GM19452 (cell line): Measurements from ENCODE around the gene LRRC37A.
A peak's percentile ranks its signal among the peaks of the same experiment; 100 is the strongest.
"Not testable (repeated sequence)": the region's sequence is repeated elsewhere in the genome, so short reads cannot be mapped to it uniquely, and the experiment has no call there.

Experiments used
- ATAC-seq: cut with Tn5 transposase; IDR thresholded peaks from one replicate; pipeline ENCODE4 v1.9.1; 2021; ENCODE audit not compliant: unreplicated experiment

LRRC37A gene

DNA sequence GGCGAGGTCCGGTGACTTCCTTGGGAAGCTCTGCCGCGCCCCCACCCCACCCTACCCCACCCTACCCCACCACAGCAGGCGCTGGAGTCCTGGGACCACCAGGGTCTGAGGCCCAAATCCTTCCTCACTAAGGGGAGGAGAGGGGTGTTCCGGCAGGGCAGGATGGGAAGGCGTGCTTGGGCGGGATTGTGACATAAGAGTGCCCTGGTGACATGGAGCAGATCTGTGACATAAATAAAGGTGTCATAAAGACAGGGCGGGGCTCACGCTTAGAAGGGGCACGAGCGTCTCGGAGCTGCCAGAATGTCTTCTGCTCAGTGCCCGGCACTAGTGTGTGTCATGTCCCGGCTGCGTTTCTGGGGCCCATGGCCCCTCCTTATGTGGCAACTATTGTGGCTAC lies at the start of gene LRRC37A:
Gene LRRC37A (plus strand): TSS at position 301 of the 400 bp plus-strand sequence. CDS start 3 bp downstream, at position 304.
- not testable (repeated sequence) for ATAC-seq

DNA sequence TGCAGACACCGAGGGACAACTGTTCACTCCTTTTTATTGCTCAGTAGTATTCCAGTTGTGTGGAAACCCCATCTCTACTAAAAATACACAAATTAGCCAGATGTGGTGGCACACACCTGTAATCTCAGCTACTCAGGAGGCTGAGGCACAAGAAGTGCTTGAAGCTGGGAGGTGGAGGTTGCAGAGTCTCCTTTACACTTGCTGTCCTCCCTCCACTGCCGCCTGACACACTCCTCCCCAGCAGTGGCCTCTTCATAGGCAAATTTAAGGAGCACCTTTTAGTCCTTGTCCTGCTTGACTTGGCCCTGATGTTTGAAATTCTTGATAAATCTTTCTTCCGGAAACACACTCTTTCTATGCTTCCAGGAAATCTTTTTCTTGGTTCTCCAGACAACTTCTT lies 45.8 kb upstream of the LRRC37A start:
- ATAC-seq = not testable (repeated sequence)

GRCh38 chr17:46252804-46253203 lies 42.1 kb upstream of the LRRC37A start:
- ATAC-seq = not testable (repeated sequence)

DNA sequence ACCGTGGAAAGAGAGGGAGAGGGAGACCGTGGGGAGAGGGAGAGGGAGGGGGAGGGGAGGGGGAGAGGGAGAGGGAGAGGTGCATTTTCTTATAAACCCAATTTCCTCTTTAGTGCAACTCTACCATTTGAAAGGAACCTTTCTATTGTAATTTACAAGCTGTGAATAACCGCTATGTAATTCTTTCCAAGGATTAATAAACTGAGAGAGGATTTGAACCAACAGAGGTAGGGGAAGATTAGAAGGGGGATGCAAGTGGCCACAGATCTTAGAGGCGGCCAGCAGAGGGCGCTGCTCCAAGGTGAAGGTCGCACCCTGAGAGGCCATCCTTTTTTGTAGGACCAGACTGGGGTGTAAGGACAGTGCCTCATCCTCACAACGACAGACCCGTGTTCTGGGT lies 41.2 kb upstream of the LRRC37A start:
- ATAC-seq = not testable (repeated sequence)

GRCh38 chr17:46254215-46254614 lies 40.7 kb upstream of the LRRC37A start:
- ATAC-seq = not testable (repeated sequence)

GRCh38 chr17:46256369-46256768 lies 38.6 kb upstream of the LRRC37A start:
- ATAC-seq = not testable (repeated sequence)

- ATAC-seq = not testable (repeated sequence)
These were observed 34.9 kb upstream of the LRRC37A start for GRCh38 chr17:46259845-46260661.

DNA sequence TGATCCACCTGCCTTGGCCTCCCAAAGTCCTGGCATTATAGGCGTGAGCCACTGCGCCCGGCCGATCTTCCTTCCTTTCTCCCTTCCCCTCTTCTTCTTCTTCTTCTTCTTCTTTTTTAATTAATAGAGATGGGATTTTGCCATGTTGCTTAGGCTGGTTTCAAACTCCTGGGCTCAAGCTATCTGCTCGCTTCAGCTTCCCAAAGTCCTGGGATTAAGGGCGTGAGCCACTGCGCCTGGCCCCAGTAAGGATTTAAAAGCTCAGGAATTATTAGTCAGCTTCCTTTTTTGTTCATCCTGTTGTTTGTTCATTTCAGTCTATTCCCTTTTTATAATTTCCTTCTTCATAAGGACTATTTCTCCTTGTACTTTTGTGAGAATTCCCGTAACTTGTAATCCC lies 32.7 kb upstream of the LRRC37A start:
- no peak for ATAC-seq

- no peak for ATAC-seq
These were observed 30.3 kb upstream of the LRRC37A start for GRCh38 chr17:46264456-46265198.

GRCh38 chr17:46266063-46266655 lies 28.8 kb upstream of the LRRC37A start:
- ATAC-seq = not testable (repeated sequence)

DNA sequence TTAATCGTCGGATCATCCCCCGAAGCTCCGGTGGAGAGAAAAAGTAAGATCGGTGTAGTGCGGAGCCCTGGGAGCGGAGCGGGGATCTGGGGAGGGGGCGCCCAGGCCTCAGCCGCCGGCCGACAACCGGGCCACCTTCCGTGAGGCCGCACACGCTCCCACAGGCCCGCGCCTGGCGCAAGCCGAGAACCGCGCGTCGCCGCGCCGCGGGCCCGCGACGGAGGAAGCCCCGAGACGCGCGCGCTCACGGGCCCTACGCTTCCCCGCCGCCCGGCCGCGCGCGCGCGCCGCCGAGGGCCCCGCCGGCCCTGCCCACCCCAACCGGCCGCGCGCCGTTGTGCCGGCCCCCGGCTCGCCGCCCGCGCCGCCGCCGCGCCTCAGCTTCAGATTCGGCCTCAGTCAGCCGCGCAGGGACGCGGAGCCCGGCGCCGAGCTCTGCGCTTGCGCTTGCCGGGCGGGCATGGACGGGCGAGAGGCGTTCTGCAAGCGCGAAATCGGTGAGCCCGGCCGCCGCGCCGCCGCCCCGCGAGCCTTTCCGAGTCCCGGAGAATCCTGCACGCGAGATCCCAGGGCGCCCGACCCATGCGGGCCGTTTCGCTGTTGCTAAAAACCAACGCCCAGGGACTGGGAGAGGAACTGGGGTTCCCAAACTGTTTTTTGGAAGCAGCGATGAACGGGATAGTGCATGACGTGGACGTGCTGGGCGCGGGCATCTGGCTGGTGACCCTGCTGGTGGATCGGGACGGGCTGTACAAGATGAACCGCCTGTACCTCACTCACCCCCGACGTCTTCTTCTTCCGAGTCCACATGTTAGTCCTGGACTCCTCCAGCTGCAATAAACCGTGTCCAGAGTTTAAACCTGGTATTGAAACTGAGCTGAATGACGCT lies 28.0 kb upstream of the LRRC37A start:
- ATAC-seq = peak; percentile 78

- no peak for ATAC-seq
These were observed 24.9 kb upstream of the LRRC37A start for GRCh38 chr17:46270032-46270431.

GRCh38 chr17:46273541-46274236 lies 21.2 kb upstream of the LRRC37A start:
- ATAC-seq = no peak

DNA sequence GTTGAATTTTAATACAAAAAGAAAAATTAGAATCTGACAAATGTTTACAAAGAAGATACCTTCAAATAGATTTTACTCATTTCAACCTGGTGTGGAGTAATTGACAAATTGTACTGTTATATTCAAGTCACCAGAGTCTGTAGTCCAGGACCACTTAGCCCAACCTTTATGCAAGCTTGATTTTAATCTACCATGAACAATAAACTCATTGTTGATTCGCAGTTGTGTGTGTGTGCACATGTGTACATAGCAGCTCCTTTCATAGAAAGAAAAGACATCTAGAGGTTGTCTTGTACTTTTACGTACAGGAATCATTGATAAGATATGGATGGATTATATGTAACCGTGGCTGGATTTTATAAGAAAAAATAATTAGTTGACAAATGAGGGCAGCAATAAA lies 20.7 kb upstream of the LRRC37A start:
- ATAC-seq = no peak

DNA sequence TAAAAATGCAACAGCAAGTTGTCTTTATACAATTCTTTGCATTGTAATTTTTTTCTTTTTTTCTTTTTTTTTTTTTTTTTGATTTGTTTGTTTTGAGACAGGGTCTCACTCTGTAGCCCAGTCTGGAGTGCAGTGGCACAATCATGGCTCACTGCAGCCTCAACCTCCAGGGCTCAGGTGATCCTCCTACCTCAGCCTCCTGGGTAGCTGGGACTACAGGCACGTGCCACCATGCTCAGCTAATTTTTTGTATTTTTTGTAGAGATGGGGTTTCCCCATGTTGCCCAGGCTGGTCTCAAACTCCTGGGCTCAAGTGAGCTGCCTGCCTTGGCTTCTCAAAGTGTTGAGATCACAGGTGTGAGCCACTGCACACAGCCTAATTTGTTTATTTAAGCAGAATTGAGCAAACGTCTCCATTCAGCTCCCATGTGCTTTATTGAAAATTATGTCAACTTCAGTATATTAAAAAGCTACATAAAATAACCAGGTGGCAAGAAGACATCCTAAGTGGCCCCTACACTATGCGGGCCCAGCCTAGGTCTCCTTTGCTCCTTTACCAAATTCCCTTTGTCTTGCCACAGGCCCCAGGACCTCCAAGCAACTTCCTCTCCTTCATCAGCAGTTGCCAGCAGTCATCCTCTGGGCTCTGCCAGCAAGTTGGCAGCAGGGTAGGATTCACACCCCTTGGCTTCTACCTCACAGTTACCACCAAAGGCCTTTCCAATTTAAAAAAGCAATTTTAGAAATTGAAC lies 18.0 kb upstream of the LRRC37A start:
- not testable (repeated sequence) for ATAC-seq

GRCh38 chr17:46281336-46281735 lies 13.6 kb upstream of the LRRC37A start:
- ATAC-seq = not testable (repeated sequence)

- ATAC-seq = not testable (repeated sequence)
These were observed 12.3 kb upstream of the LRRC37A start for GRCh38 chr17:46282635-46283034.

- ATAC-seq = not testable (repeated sequence)
These were observed 10.5 kb upstream of the LRRC37A start for GRCh38 chr17:46284467-46284866.

DNA sequence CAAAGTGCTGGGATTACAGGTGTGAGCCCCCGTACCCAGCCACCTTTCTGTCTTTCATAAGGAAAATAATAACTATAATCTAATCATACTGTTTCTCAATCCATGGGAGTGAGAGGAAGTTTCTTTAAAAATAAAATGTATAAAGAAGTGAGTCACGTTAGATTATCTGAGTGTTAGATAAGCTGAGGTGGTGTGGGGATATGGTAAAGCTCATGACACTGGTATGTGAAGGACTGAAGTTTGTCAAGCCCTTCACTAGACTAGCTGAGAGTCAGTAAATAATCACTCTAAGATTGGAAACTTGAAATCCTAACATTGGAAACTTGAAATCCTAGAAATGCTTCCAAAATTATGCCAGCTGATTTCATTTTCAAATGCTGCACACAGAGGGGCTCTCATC lies 9.4 kb upstream of the LRRC37A start:
- not testable (repeated sequence) for ATAC-seq
